Right renal cortex interstitium (tissue), 3 donors: ENCODE results near the gene FABP6. TPM values are rescaled to one million over a fixed set of nuclear protein-coding genes. Genes with fewer than 3 reads are reported as not detected.

Experiments
- DNase-seq, 3 donors: peaks; one replicate each; pipeline ENCODE4 v3.0.0-alpha.2; 2013; ENCODE audit warnings: low read depth in 3 of 3, low spot score in 2 of 3
- polyA plus RNA-seq, 3 donors: library from polyadenylated mRNA; unstranded; fragments of 120-200 nt; gene quantifications; one replicate each; pipeline ENCODE4 v1.2.1, GENCODE V29; 2013; ENCODE audit not compliant: insufficient read length in 3 of 3

Gene FABP6
- polyA plus RNA-seq, 3 donors, result 0.23 TPM; not detected in 2

- DNase-seq, result no peak
Observed at GRCh38 chr5:160260881-160261815, 31.8 kb downstream of the FABP6 start.

DNA sequence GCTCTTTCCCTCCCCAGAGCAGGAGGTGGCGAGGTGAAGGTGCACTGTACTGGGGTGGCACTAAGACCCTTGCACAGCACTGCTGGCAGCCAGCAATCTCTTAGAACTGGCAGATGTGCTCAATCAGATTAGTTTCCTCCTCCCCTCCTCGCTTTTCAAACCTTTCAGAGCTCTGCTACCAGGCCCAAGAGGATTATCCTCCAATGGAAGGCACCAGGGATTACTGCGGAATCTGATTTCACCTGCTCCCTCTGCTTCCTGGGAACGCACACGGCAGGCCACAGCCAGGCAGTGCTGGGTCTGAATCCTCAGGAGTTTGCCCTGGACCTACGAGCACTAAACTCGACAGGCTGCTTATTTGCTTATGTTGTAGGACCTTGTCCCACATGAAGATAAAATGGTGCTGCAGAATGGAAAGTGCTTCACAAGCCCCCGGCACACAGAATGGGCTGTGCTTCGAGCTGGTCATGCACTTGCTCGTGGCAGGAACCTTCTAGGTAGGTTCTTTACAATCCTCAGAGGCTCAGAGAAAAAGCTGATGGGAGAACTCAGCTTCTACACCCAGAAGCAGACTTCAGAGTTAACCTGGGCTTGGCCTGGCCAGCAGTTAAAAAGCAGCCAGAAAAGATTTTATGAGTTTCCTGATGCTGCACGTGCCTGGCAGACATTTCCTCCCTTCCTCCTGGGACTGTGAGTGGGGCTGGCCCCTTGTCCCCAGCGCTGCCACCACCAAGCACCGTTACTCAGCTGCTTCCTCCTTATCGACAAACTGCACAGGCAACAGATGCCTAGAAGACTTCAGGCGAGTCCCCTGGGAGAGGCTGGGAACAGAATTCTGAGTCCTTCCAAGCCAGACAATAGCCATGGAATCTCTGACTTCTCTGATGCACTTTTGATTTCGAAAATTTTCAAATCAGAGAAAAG lies 33.1 kb downstream of the FABP6 start:
- no peak for DNase-seq

- no peak for DNase-seq
Observed at GRCh38 chr5:160263326-160263855, 34.1 kb downstream of the FABP6 start.

DNA sequence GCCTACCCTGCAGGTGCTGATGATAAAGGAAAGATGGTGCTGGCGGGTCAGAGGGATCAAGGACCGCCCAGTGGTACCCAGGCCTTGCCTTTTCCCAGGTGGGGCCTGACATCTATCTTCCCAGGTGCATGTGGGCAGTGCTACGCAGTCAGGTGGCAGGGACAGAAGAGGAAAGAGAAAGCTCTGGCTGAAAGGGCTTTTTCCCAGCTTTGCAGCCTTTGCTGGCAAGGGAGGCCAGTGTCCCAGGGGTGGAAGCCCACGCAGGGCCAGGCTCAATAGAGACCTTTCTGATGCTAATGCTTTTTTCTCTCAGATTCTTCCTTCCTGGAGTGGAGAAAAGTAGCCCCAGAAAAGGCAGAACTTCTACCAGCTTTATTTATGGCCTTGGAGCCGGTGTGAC lies 36.7 kb downstream of the FABP6 start:
- DNase-seq, result no peak

GRCh38 chr5:160266752-160267345 lies 37.5 kb downstream of the FABP6 start:
- no peak for DNase-seq

GRCh38 chr5:160268121-160268520 lies 38.8 kb downstream of the FABP6 start:
- DNase-seq, result no peak

DNA sequence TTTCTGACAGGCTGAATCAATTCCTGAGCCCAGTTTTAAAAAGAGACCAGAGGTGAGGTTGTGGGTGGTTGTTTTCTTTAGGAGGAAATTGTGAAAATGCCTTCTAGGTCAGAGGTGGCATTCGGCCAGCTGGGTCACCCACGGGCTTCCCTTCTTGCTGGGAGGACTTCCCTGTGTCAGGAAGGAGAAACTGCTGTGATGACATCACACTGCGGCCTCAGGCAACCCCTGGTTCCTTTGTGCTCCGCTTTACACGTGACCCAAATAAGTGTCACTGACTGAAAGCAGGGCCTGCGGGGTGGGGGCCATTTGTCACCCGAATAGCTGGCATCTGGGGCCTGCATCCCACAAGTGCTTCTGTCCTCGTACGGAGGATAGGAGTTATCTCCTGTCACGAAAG lies 39.7 kb downstream of the FABP6 start:
- DNase-seq, result no peak

GRCh38 chr5:160270704-160271103 lies 41.4 kb downstream of the FABP6 start:
- no peak for DNase-seq

DNA sequence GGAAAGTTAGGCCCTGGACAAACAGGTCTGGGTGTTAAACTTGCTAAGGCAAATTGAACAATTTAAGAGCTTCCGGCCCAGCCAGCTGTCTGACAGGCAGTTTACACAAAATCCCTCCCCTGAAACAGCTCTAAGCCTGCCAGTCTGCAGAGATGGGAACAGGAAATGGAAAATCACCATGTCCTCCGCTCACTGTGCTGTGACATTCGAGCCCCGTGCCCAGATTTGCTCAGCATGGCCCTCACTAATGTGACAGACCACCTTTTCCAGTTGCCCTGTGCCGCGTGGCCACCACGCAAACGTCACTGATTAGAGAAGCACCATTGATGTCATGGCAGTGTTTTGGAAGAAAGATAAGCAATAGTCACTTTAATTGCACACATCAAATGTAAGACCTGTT lies 42.1 kb downstream of the FABP6 start:
- DNase-seq, result no peak

DNA sequence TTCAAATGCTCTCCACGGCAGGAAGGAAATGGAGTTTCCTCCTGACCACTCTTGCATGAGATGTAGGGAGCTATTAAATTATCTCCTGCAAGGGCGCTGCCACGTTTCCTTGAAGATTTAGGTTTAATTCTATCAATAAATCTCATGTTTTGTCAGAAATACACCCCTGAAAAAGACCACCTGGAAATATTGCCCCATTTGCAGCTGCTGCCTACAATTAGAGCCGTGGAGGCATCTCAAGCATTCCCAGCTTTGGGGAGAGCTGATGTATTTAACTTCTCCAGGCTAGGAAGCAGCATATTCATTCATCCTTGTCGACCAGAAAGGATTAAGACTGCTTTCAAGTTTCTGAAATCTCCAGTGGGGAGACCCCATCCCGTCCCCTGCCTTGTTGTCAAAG lies 42.5 kb downstream of the FABP6 start:
- no peak for DNase-seq

- no peak for DNase-seq
Observed at GRCh38 chr5:160272264-160272663, 43.0 kb downstream of the FABP6 start.

GRCh38 chr5:160272889-160273288 lies 43.6 kb downstream of the FABP6 start:
- no peak for DNase-seq

GRCh38 chr5:160274483-160274931 lies 45.2 kb downstream of the FABP6 start:
- DNase-seq, result no peak

- DNase-seq, result no peak
Observed at GRCh38 chr5:160278343-160278742, 49.0 kb downstream of the FABP6 start.

- DNase-seq, result no peak
Observed at GRCh38 chr5:160280384-160281095, 51.2 kb downstream of the FABP6 start.

- no peak for DNase-seq
Observed at GRCh38 chr5:160281275-160281674, 52.0 kb downstream of the FABP6 start.

DNA sequence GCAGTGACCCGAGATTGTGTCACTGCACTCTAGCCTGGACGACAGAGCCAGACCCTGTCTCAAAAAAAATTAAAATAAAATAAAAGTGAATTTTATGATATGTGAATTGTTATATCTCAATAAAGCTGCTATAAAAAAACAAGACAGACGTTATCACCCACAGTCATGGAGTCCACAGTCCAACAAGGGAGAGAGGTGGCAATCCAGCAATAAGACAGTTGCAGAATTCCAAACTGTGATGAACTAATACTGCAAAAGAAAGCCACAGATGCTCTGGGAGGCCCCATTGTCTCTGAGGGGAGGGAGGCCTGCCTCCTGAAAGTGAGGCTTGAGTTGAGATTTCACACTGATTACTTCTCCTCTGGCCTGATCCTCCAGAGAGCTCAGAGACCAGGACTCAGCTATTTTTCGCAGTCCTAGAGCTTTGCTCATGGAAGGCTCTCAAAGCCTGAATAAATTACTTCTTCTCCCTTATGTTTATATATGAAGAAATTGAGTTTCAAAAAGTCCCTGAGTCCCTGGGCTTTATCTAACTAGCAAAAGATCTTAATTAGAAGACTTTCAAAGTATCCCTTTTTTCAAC lies 55.1 kb downstream of the FABP6 start:
- DNase-seq, result no peak

DNA sequence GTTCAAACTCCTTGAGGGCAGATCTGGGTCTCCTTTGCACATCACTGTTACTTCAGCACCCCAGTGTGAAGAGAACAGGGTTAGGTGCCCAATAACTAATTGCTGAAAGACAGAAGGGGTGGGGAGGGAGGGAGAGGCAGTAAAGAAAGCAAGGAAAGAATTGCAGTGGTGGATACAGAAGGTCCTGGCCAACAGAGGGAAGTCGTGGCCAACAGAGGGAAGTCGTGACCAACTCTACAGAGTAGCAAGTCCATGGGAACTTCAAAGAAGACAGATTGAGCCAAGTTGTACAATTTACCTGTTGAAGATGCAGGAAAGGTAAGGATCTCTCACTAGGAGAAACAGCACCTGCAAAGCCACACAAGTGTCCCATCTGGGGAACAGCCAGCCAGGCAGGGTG lies 56.0 kb downstream of the FABP6 start:
- DNase-seq, result no peak

DNA sequence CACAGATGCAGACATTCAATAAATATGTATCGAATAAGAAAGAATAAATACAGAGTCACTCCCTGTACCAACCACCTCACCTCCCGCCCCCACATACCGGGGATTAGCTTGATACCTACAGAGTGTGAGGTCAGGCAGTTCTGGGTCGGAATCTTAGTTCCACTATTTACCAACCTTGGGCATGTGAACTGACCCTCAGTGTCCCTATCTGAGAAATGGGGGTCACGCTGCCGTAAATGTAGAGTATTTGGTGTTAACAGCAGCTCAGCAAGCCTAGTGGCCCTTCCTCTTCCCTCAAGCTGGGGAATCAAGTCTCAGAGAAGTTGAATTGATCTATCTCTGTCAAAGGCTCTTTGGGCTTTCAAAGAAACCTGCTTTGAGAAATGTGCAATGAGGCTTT lies 57.6 kb downstream of the FABP6 start:
- no peak for DNase-seq
